ENCODE results near the gene POLR3GL.

POLR3GL gene

DNA sequence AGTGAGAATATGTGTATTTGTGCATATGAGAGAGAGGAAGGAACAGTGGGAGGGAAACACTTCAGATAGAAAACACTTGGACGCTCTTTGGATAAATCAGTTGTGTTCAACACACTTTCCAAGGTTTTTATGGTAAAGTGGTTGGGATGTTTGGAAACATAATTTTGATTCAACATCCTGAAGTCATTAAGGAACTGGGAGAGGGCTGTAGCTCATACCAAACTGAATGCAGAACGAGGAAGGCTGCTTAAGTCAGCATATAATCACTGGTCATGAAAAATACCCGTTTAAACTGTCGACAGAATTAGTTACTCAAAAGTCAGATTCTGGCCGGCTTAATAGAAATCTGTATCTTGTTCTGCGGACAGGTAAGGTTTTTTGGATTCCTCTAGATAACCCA lies 21.6 kb upstream of the POLR3GL start:
- ChIA-PET CTCF (interaction anchor here (0.7 to 1.4 kb wide), 5 partner anchors 12 to 51 kb away, joined by 3 to 5 read pairs (median 4); no protein-coding TSS in a partner anchor), POLR2A (interaction anchor here (1.2 kb wide), 2 partner anchors 13 to 15 kb away, joined by 3 to 4 read pairs; partner anchors contain the start of gene RBM8A)
- TF ChIP-seq, protein P1, sequence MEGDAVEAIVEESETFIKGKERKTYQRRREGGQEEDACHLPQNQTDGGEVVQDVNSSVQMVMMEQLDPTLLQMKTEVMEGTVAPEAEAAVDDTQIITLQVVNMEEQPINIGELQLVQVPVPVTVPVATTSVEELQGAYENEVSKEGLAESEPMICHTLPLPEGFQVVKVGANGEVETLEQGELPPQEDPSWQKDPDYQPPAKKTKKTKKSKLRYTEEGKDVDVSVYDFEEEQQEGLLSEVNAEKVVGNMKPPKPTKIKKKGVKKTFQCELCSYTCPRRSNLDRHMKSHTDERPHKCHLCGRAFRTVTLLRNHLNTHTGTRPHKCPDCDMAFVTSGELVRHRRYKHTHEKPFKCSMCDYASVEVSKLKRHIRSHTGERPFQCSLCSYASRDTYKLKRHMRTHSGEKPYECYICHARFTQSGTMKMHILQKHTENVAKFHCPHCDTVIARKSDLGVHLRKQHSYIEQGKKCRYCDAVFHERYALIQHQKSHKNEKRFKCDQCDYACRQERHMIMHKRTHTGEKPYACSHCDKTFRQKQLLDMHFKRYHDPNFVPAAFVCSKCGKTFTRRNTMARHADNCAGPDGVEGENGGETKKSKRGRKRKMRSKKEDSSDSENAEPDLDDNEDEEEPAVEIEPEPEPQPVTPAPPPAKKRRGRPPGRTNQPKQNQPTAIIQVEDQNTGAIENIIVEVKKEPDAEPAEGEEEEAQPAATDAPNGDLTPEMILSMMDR (IDR thresholded peaks at IDR 0.05; ENCODE audit: insufficient read depth, low read length, missing control alignments), result no peak
- DNase-seq (ENCODE audit: low read depth, low spot score), result no peak
- no peak overlapping the region for H3K4me3 ChIP-seq (ENCODE audit: low read depth, low read length)

DNA sequence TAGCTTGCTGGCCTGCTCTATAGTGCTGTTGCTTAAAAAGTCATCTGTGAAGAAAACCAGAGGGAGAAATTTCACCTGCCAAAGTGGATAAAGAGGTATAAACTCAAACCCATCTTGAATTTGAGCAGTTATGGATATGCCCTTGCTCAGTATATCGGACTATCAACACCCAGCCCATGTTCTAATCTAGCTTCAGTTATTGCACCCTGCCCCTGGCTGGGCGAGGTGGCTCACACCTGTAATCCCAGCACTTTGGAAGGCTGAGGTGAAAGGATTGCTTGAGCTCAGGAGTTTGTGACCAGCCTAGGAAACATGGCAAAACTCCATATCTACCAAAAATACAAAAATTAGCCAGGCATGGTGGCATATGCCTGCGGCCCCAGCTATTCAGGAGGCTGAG lies 20.0 kb upstream of the POLR3GL start:
- POLR2A ChIA-PET, result interaction anchor here (1.0 kb wide), 1 partner anchor 17 kb away, joined by 3 read pairs; the partner anchor contains the start of gene RBM8A
- no peak overlapping the region for H3K4me3 ChIP-seq (ENCODE audit: low read depth, low read length)
- TF ChIP-seq, protein P1 (IDR thresholded peaks at IDR 0.05; ENCODE audit: insufficient read depth, low read length, missing control alignments), result no peak
- no peak for DNase-seq (ENCODE audit: low read depth, low spot score)
- CTCF ChIA-PET, result interaction anchor here (0.8 to 1.3 kb wide), 3 partner anchors 10 to 15 kb away, joined by 3 to 5 read pairs (median 3); no protein-coding TSS in a partner anchor

DNA sequence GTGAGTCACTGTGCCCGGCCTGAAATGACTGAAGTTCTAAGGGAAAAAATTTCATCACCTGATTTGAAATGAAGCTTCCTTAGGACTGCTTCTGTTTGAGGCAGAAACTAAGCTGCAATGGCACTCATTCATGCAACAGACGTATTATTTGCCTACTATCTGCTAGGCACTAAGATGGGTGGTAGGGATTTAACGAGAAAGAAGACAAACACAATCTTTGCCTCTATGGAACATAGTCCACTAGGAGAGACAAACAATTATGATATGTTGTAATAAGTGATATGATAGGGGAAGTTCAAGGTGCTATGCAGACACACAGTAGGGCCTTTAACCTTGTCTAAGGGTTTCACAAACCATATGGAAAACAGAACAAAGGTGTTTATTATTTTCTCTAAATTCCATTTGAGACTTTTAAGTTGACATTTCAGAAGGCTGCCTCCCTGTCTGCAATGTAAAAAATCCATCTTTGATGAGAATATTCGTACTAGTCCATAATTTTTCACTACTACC lies 18.0 kb upstream of the POLR3GL start:
- POLR2A ChIA-PET, result no interaction called here
- CTCF ChIA-PET, result no interaction called here
- no peak overlapping the region for H3K4me3 ChIP-seq (ENCODE audit: low read depth, low read length)
- TF ChIP-seq, protein P1 (IDR thresholded peaks at IDR 0.05; ENCODE audit: insufficient read depth, low read length, missing control alignments), result no peak
- no peak for DNase-seq (ENCODE audit: low read depth, low spot score)

DNA sequence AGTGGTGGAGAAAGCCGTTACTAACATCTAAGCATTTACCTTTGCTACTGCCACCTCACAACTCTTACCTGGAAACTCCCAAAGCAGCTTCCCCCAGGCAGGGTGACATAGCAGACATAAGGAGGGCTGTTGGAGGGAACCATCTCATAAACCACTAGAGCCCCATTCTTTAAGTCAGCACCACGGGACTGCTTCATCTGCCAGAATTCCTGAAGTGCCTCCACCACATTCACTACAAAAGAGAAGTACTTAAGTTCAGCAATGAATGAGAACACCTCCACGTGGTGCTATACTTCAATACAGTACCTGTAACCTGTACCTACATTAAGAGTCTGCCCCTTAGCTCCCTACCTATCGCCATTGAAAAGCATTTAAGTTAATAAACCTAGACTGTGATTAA lies 16.9 kb upstream of the POLR3GL start:
- TF ChIP-seq, protein P1 (IDR thresholded peaks at IDR 0.05; ENCODE audit: insufficient read depth, low read length, missing control alignments), result no peak
- DNase-seq (ENCODE audit: low read depth, low spot score), result no peak
- CTCF ChIA-PET, result interaction anchor here (1.1 kb wide), 1 partner anchor 30 kb away, joined by 3 read pairs; no protein-coding TSS in a partner anchor
- POLR2A ChIA-PET, result no interaction called here
- no peak overlapping the region for H3K4me3 ChIP-seq (ENCODE audit: low read depth, low read length)

DNA sequence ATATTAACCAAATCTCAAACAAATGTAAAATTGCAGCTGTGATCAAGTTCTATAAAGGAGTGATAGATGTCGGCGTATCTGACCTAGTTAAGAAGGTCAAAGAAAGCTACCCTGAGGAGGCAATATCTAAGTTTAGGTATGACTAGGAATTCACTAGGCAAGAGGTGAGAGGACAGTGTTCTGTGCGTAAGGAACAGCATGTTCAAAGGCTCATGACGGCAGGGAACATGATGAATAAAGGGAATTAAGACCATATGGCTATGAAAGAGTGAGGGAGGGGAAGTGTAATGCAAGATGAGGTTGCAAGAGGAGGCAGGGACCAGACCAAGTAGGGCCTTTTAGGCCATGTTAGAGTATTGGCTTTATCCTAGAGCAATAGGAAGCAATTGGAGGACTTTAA lies 15.3 kb upstream of the POLR3GL start:
- CTCF ChIA-PET, result interaction anchor here (0.6 to 1.4 kb wide), 5 partner anchors 9 to 81 kb away, joined by 3 to 4 read pairs (median 3); partner anchors contain the start of gene LIX1L
- no peak overlapping the region for H3K4me3 ChIP-seq (ENCODE audit: low read depth, low read length)
- DNase-seq (ENCODE audit: low read depth, low spot score), result no peak
- POLR2A ChIA-PET, result interaction anchor here (0.6 kb wide), 1 partner anchor 22 kb away, joined by 3 read pairs; the partner anchor contains the start of gene RBM8A
- TF ChIP-seq, protein P1 (IDR thresholded peaks at IDR 0.05; ENCODE audit: insufficient read depth, low read length, missing control alignments), result no peak

DNA sequence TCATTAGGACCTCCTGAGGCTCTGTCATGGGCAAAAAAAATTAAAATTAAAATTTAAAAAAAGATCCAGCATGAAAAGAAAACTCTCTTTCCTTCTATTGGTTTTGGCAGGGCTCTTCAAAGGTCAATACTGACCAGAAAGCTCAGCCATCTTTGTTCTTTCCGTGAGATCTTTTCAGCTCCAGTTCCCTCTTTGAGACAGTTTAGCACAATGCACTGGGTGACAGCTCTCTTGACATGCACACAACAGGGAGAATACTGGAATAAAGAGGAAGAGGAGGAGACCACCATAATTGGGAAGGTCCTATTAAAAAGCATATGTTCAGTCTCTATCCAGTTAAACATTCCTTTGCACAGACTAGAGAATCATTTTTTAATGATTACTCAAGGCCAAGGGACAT lies 13.0 kb upstream of the POLR3GL start:
- H3K4me3 ChIP-seq (ENCODE audit: low read depth, low read length), result no peak overlapping the region
- DNase-seq (ENCODE audit: low read depth, low spot score), result no peak
- POLR2A ChIA-PET, result no interaction called here
- TF ChIP-seq, protein P1 (IDR thresholded peaks at IDR 0.05; ENCODE audit: insufficient read depth, low read length, missing control alignments), result no peak
- CTCF ChIA-PET, result interaction anchor here (1.3 to 1.7 kb wide), 2 partner anchors 28 to 106 kb away, joined by 4 to 5 read pairs; partner anchors contain the start of gene NUDT17
